K562 (cell line): ENCODE results near the gene SLC30A1. TPM values are rescaled to one million over a fixed set of nuclear protein-coding genes. Genes with fewer than 3 reads are reported as not detected.

Source experiments
- ELK1 ChIP-seq: sonication (generic); formaldehyde crosslinking; IDR thresholded peaks from 2 replicates; pipeline ENCODE4 v1.8.1; 2022; ENCODE audit warnings: missing genetic modification reagents
- KHSRP ChIP-seq: fragments of 450-650 bp; IDR thresholded peaks from 2 replicates; pipeline ENCODE4 v1.6.1; 2017
- MTF1 ChIP-seq: fragments of 250-450 bp; sonication (Bioruptor Pico); IDR thresholded peaks from 2 replicates; pipeline ENCODE4 v1.9.0; 2021; ENCODE audit warnings: moderate library complexity, mild to moderate bottlenecking, inconsistent platforms, borderline replicate concordance
- POLR2G ChIP-seq: fragments of 200-400 bp; formaldehyde crosslinking; IDR thresholded peaks from 2 replicates; pipeline ENCODE4 v1.6.1; 2017; ENCODE audit warnings: low read depth, mild to moderate bottlenecking, antibody characterized with exemption, low read length, moderate library complexity
- RAD51 ChIP-seq: fragments of 450-650 bp; IDR thresholded peaks from 2 replicates; pipeline ENCODE4 v1.7.1; 2016; ENCODE audit warnings: low read depth, mild to moderate bottlenecking, borderline replicate concordance
- TFE3 ChIP-seq: fragments of 450-650 bp; formaldehyde crosslinking; IDR thresholded peaks from 2 replicates; pipeline ENCODE4 v1.4.0; 2020; ENCODE audit warnings: mild to moderate bottlenecking, mixed read lengths
- TSHZ1 ChIP-seq: fragments of 250-450 bp; sonication (Bioruptor Pico); IDR thresholded peaks from 2 replicates; pipeline ENCODE4 v1.4.0; 2020; ENCODE audit warnings: mild to moderate bottlenecking, moderate library complexity
- ZNF354B ChIP-seq: fragments of 250-450 bp; sonication (Bioruptor Pico); IDR thresholded peaks from 2 replicates; pipeline ENCODE4 v1.4.0; 2020
- polyA plus RNA-seq, 8 experiments: library from polyadenylated mRNA; depleted of rRNA in 4 of 8; stranded (reverse) in 5 of 8; unstranded in 3 of 8; fragments of >200 nt; fragmentation: Nextera tagmentation in 2 of 8; fragmentation: Illumina TruSeq in 1 of 8; extraction: Ambion mirVana in 2 of 8; extraction: Trizol in 1 of 8; gene quantifications; 2 replicates each; pipeline versions ENCODE4 v1.2.1 to v1.2.3, GENCODE V29; 2011 to 2014; ENCODE audit warnings: inconsistent platforms in 1 of 8, missing spikeins in 1 of 8
- total RNA-seq, 7 experiments: library from RNA; depleted of rRNA in 6 of 7; stranded (reverse); fragments of >200 nt in 6 of 7; fragmentation: Illumina TruSeq in 2 of 7; extraction: Trizol in 2 of 7; gene quantifications; 2 replicates each; pipeline versions ENCODE4 v1.2.1 to v1.2.3, GENCODE V29; 2011 to 2021; ENCODE audit warnings: low replicate concordance in 1 of 7

SLC30A1 gene
- total and polyA plus RNA-seq, 9 of the 15 experiments (the other 6 are each of a cell fraction or from before 2014, with no cell fraction given): 4.1 to 14.4 (median 6.6) TPM

GRCh38 chr1:211605603-211606331, 26.8 kb upstream of the SLC30A1 start (continued):
- no peak for TF ChIP-seq TSHZ1 (CRISPR knock-in tag)
- TF ChIP-seq POLR2G: 0 out of 2 replicates have a peak, but pooled peaks have one; percentile 3
- peak; percentile 79 for TF ChIP-seq TFE3
- peak; percentile 72; the same call in 1 of the 2 replicates for TF ChIP-seq MTF1 (CRISPR knock-in tag)
- no peak for TF ChIP-seq KHSRP
- peak; percentile 49; the same call in 1 of the 2 replicates for TF ChIP-seq RAD51
- TF ChIP-seq ELK1: no peak
- no peak for TF ChIP-seq ZNF354B
- TF ChIP-seq, all 486 proteins: peak for 30
